ENCODE data around the gene DNMT3A. TPM values are rescaled to one million over a fixed set of nuclear protein-coding genes. Genes with fewer than 3 reads are reported as not detected.

DNMT3A gene
- total and polyA plus RNA-seq, 2 of the 8 experiments (the other 6 are each of a cell fraction or from before 2014, with no cell fraction given): 33.6 to 178 TPM

DNA sequence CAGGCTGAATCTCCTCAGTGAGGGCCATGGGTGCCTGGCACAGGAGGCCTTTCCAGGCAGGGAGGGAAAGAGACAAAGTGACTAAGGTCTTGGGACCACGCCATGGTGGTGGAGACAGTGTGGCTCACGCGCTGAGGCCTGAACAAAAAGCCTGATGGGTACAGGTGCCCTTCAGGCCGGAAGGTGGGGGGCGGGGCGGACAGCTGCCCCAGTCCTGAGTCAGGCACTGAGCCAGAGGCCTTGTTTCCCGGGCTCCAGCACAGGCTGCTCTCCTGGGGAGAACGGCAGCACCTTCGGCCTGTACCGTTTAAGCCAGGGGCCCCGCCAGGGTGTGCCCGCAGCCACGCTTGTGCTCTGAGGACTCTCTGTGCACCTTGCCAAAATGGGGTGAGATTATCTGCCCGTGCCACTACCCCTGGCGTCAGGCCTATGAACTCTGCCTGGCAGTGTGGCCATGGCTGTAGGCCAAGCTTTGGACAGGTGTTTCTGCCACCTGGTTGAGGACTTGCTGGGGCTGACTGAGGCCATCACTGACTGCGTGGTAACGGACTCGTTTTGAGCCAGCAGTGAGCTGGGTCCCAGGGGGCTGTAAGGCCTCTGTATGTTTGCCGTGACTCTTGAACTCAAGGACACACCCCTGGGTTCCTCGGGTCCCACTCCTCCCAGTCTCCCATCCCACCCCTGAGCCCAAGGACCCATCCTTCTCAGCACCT is 31.7 kb upstream of the DNMT3A start (continued):
- no peak for TF ChIP-seq TAF1 (IDR thresholded peaks at IDR 0.05; ENCODE audit: low read depth, low read length)
- TF ChIP-seq PHF8 (conservative IDR thresholded peaks at IDR 0.05; ENCODE audit: low read depth, low read length): no peak
- TF ChIP-seq JUND (IDR thresholded peaks at IDR 0.05; ENCODE audit: low read length): no peak
